A375 (cell line): ENCODE data around the gene WNK4. TPM values are rescaled to one million over a fixed set of nuclear protein-coding genes. Genes with fewer than 3 reads are reported as not detected.

Experiments
- small RNA-seq: library from RNA; depleted of rRNA; stranded (forward); fragments of <200 nt; gene quantifications from one replicate; pipeline ENCODE3, GENCODE V24; 2014
- total RNA-seq: library from RNA; depleted of rRNA; stranded (reverse); fragments of >200 nt; shearing (Covaris generic); gene quantifications from 2 replicates; pipeline ENCODE4 v1.2.3, GENCODE V29; 2014; rRNA removed

The WNK4 gene
- 16.1 and 27.3 TPM in 2 replicates for total RNA-seq

GRCh38 chr17:42779936-42780850, at the start of gene WNK4:
TSS of gene WNK4 (plus strand) at chr17:42780610. CDS start at chr17:42780699, 89 bp downstream.

DNA sequence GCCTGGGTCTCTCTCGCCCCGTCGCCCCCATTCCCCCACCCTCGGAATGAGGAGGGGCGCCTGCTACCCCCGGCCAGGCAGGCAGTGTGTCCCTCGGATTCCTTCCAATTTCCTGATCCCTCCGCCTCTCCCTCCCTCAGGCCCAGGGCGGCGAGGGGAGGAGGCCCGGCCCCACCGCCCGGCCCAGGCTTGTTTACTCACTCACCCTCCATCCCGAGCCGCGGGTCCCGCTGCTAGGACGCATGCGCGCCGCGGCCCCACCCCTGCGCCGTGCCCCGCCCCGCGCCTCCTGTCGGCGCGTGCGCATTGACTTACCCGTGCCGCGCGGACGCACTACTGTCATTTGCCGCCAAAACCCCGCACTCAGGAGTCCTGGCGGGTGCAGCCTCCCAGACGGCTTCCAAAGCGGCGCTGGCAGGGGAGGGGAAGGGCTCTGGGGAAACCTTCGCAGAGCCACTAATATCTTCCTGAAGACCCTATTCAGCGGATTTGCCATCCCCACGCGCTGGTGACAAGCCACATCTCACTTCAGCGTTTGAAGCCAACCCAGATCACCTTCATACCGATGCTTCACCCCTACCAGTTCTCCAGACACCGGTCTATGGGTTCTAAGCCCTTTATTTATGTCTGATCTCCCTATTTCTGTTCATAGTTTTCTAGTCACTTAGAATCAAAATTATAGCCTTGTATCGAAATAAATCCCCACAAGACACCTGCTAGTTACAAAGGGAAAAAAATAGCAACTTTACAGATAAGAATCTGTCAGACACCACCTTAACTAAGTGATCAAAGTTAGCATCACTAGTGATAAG, 35.4 kb upstream of the WNK4 start, which contains the start of gene EZH1:
Gene EZH1 (minus strand): TSS at position 235 of the 812 bp plus-strand sequence. CDS start 16,099 bp downstream, outside the sequence.

GRCh38 chr17:42760652-42761581, 19.5 kb upstream of the WNK4 start, which contains the start of gene RAMP2:
TSS of gene RAMP2 (plus strand) at chr17:42761227. CDS start at chr17:42761262, 35 bp downstream.

GRCh38 chr17:42773290-42774035, 6.9 kb upstream of the WNK4 start, which contains the start of gene VPS25:
TSS of gene VPS25 (plus strand) at chr17:42773449. CDS start at chr17:42773476, 27 bp downstream.

DNA sequence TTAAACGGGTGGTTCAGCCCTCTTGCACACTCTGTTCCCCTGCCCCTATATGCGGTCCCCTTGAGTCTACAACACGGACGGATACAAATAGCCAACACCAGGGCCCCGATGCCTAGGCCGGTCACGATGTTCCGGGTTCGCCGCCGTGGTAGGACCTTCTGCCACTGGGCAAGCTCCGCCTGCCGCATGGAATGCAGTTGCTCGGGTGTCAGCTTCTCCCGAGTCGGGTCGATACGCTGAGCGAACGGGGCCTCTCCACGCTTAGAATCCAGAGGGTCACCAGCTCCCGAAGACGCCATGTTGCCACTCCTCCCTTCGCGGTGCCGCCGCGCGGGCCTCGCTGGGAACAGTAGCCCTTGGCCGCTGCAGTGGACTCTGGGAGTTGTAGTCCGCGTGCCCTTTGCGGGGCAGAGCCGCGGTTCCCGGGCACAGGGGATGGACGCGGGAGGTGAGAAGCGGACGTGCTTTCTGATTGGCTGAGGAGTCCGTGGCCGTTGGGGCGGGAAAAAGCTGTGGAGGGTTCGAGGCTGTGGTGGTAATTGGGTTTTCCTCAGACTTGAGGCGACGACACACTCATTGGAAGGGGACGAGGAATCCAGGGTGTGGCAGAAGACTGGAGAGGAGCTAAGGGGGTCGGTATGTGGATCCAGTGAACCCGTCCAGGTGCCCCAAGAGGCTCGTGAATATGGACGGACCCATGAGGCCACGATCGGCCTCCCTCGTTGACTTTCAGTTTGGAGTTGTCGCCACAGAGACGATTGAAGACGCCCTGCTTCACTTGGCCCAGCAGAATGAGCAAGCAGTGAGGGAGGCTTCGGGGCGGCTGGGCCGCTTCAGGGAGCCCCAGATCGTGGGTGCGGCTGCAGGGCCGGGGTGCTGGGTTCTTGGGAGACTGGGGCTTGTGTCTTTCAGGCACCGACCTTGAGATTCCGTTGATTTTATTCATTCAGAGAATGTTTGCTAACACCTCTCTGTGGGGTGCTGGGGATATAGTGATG, 18.3 kb downstream of the WNK4 start, which contains the start of the genes CNTD1 and COA3:
Gene CNTD1 (plus strand): TSS at position 479 of the 998 bp plus-strand sequence. CDS start 207 bp downstream, at position 686.
Gene COA3 (minus strand): TSS at position 322 of the 998 bp plus-strand sequence. CDS start 23 bp downstream, at position 299.

GRCh38 chr17:42832934-42833766, 52.7 kb downstream of the WNK4 start, which contains the start of gene PSME3:
TSS of gene PSME3 (plus strand) at chr17:42833397. CDS start at chr17:42833632, 235 bp downstream.

GRCh38 chr17:42844271-42844670, 63.9 kb downstream of the WNK4 start, which contains the start of gene AOC2:
TSS of gene AOC2 (plus strand) at chr17:42844580. CDS start at chr17:42844627, 47 bp downstream.

Small RNA genes lying within 50 kb of the gene (small RNA-seq; reads per million reads assigned to genes)
- gene HMGN2P15 (not detected), gene MIR6781 (not detected)

Other genes with a start within 250 kb of the WNK4 start
- gene NAGLU, start 244.4 kb upstream of the WNK4 start, total RNA-seq, result 31.4 and 37.1 TPM in 2 replicates
- 3.8 and 5.0 TPM in 2 replicates for gene HSD17B1, start 227.7 kb upstream of the WNK4 start, total RNA-seq
- gene COASY, start 218.5 kb upstream of the WNK4 start, total RNA-seq, result 57.8 and 67.7 TPM in 2 replicates
- 45.8 and 51.8 TPM in 2 replicates for gene MLX, start 213.5 kb upstream of the WNK4 start, total RNA-seq
- gene PSMC3IP, start 202.9 kb upstream of the WNK4 start, total RNA-seq, result 46.8 and 48.6 TPM in 2 replicates
- gene RETREG3, start 171.2 kb upstream of the WNK4 start, total RNA-seq, result 23.0 and 23.5 TPM in 2 replicates
- gene TUBG1, start 170.9 kb upstream of the WNK4 start, total RNA-seq, result 112 and 124 TPM in 2 replicates
- gene TUBG2, start 121.3 kb upstream of the WNK4 start, total RNA-seq, result 14.8 and 15.7 TPM in 2 replicates
- gene PLEKHH3, start 103.6 kb upstream of the WNK4 start, total RNA-seq, result 20.7 and 31.9 TPM in 2 replicates
- 0.72 and 1.4 TPM in 2 replicates for gene CCR10, start 98.8 kb upstream of the WNK4 start, total RNA-seq
- 15.5 and 15.7 TPM in 2 replicates for gene CNTNAP1, start 98.1 kb upstream of the WNK4 start, total RNA-seq
- 22.5 and 31.1 TPM in 2 replicates for gene EZH1, start 35.6 kb upstream of the WNK4 start, total RNA-seq
- not detected in 2 replicates for gene RAMP2, start 19.4 kb upstream of the WNK4 start, total RNA-seq
- 121 and 134 TPM in 2 replicates for gene VPS25, start 7.2 kb upstream of the WNK4 start, total RNA-seq
- gene COA3, start 18.1 kb downstream of the WNK4 start, total RNA-seq, result 67.6 and 71.2 TPM in 2 replicates
- gene CNTD1, start 18.3 kb downstream of the WNK4 start, total RNA-seq, result 0.34 TPM in 1 of 2 replicates, not detected in the other
- 151 and 165 TPM in 2 replicates for gene BECN1, start 43.7 kb downstream of the WNK4 start, total RNA-seq
- gene PSME3, start 52.8 kb downstream of the WNK4 start, total RNA-seq, result 139 and 155 TPM in 2 replicates
- gene AOC2, start 64.0 kb downstream of the WNK4 start, total RNA-seq, result 1.1 and 1.5 TPM in 2 replicates
- gene AOC3, start 70.6 kb downstream of the WNK4 start, total RNA-seq, result 0.13 and 0.30 TPM in 2 replicates
- gene G6PC1, start 120.2 kb downstream of the WNK4 start, total RNA-seq, result not detected in 2 replicates
- gene AARSD1, start 183.8 kb downstream of the WNK4 start, total RNA-seq, result 47.4 and 55.4 TPM in 2 replicates
- gene PTGES3L, start 199.5 kb downstream of the WNK4 start, total RNA-seq, result 0.30 and 0.69 TPM in 2 replicates
- gene RUNDC1, start 200.0 kb downstream of the WNK4 start, total RNA-seq, result 13.0 and 14.3 TPM in 2 replicates
- gene RPL27, start 217.8 kb downstream of the WNK4 start, total RNA-seq, result 1,972 and 1,977 TPM in 2 replicates
- gene IFI35, start 226.2 kb downstream of the WNK4 start, total RNA-seq, result 59.1 and 62.8 TPM in 2 replicates
- 93.3 and 111 TPM in 2 replicates for gene VAT1, start 241.8 kb downstream of the WNK4 start, total RNA-seq
- 0.21 TPM in 1 of 2 replicates, not detected in the other for gene RND2, start 244.6 kb downstream of the WNK4 start, total RNA-seq